ENCODE measurements around the gene FBXO31. TPM values are rescaled to one million over a fixed set of nuclear protein-coding genes. Genes with fewer than 3 reads are reported as not detected.

The FBXO31 gene
- total RNA-seq, 1 donor from 2014 or later = 28.9 TPM

GRCh38 chr16:87309620-87310525 is 73.7 kb downstream of the FBXO31 start:
- no peaks in the 10 kb centered on the region for H3K27me3 ChIP-seq (ENCODE audit: control insufficient read depth, insufficient read depth, low read length)
- no peak for TF ChIP-seq CTCF (IDR thresholded peaks at IDR 0.05; ENCODE audit: insufficient read depth, low read length, poor library complexity, severe bottlenecking)
- no peak for DNase-seq (ENCODE audit: low read depth)
- no peaks in the 10 kb centered on the region for H3K36me3 ChIP-seq (ENCODE audit: control insufficient read depth, insufficient read depth, low read length)
- no peak overlapping the region for H3K4me3 ChIP-seq (ENCODE audit: low read depth, low read length)

- Histone ChIP-seq H3K4me3 (ENCODE audit: low read depth, low read length) (no peak overlapping the region), H3K27me3 (ENCODE audit: control insufficient read depth, insufficient read depth, low read length) (no peaks in the 10 kb centered on the region), H3K36me3 (ENCODE audit: control insufficient read depth, insufficient read depth, low read length) (no peaks in the 10 kb centered on the region)
- DNase-seq (ENCODE audit: low read depth) = no peak
- no peak for TF ChIP-seq CTCF (IDR thresholded peaks at IDR 0.05; ENCODE audit: insufficient read depth, low read length, poor library complexity, severe bottlenecking)
Measured at GRCh38 chr16:87308826-87309225, 74.8 kb downstream of the FBXO31 start.

- Histone ChIP-seq H3K36me3 (ENCODE audit: control insufficient read depth, insufficient read depth, low read length) (no peaks in the 10 kb centered on the region), H3K4me3 (ENCODE audit: low read depth, low read length) (no peak overlapping the region), H3K27me3 (ENCODE audit: control insufficient read depth, insufficient read depth, low read length) (no peaks in the 10 kb centered on the region)
- DNase-seq (ENCODE audit: low read depth) = no peak
- TF ChIP-seq CTCF (IDR thresholded peaks at IDR 0.05; ENCODE audit: insufficient read depth, low read length, poor library complexity, severe bottlenecking) = no peak
Measured at GRCh38 chr16:87306516-87306915, 77.1 kb downstream of the FBXO31 start.

- H3K4me3 ChIP-seq (ENCODE audit: low read depth, low read length) = no peak overlapping the region
Measured at GRCh38 chr16:87305505-87306391, 77.8 kb downstream of the FBXO31 start.

GRCh38 chr16:87304951-87305350 is 78.6 kb downstream of the FBXO31 start:
- H3K36me3 ChIP-seq (ENCODE audit: control insufficient read depth, insufficient read depth, low read length) = no peaks in the 10 kb centered on the region
- no peak for DNase-seq (ENCODE audit: low read depth)
- no peak overlapping the region for H3K4me3 ChIP-seq (ENCODE audit: low read depth, low read length)
- TF ChIP-seq CTCF (IDR thresholded peaks at IDR 0.05; ENCODE audit: insufficient read depth, low read length, poor library complexity, severe bottlenecking) = no peak
- H3K27me3 ChIP-seq (ENCODE audit: control insufficient read depth, insufficient read depth, low read length) = no peaks in the 10 kb centered on the region

More at GRCh38 chr16:87305505-87306391, 77.8 kb downstream of the FBXO31 start:
- Histone ChIP-seq H3K36me3 (ENCODE audit: control insufficient read depth, insufficient read depth, low read length) (no peaks in the 10 kb centered on the region), H3K27me3 (ENCODE audit: control insufficient read depth, insufficient read depth, low read length) (no peaks in the 10 kb centered on the region)
- no peak for TF ChIP-seq CTCF (IDR thresholded peaks at IDR 0.05; ENCODE audit: insufficient read depth, low read length, poor library complexity, severe bottlenecking)
- DNase-seq (ENCODE audit: low read depth) = no peak
